HCT116 (cell line): Measurements from ENCODE around the gene PTPN2. TPM values are rescaled to one million over a fixed set of nuclear protein-coding genes. Genes with fewer than 3 reads are reported as not detected.

ENCODE experiments used
- ATAC-seq: fragments of 200-7000 bp; cut with Tn5 transposase; 2 replicates; pipeline ENCODE4 v1.9.1; 2020; ENCODE audit warnings: mild to moderate bottlenecking, moderate library complexity
- BruUV-seq: library from RNA; stranded (reverse); fragments of 400-500 nt; replicated peaks from 2 replicates; lab custom pipeline; 2021; lab: Mats Ljungman, UMichigan
- CTCF ChIA-PET: fragments of 300-600 bp; sonication (Branson Sonifier 250); formaldehyde crosslinking; loops from one replicate; lab custom pipeline; 2021; ENCODE audit warnings: antibody characterized with exemption; lab: Charles Lee
- POLR2A ChIA-PET: fragments of 300-600, 350-600 bp; sonication (Branson Sonifier 250); formaldehyde crosslinking; loops from one replicate; lab custom pipeline; 2021; ENCODE audit warnings: antibody characterized with exemption; lab: Charles Lee
- RAD21 ChIA-PET, 2 experiments: fragments of 300-600 bp; sonication (Branson Sonifier 250); formaldehyde crosslinking; loops; one replicate each; lab custom pipeline; 2023; ENCODE audit warnings: low total read pairs in 2 of 2; ENCODE audit not compliant: uncharacterized antibody in 2 of 2, unreplicated experiment in 2 of 2, low non-redundant PET in 1 of 2; lab: Charles Lee
- DNase-seq: peaks from one replicate; pipeline ENCODE4 v3.0.0-alpha.2; 2010; ENCODE audit warnings: low read depth, low spot score
- H2AFZ ChIP-seq: fragments of 200-600 bp; shearing (Covaris generic), sonication (generic); 2 replicates; pipeline ENCODE4 v1.6.1; 2017; ENCODE audit warnings: low read depth, mixed run types, mixed read lengths, antibody characterized with exemption, low read length; ENCODE audit not compliant: poor library complexity, severe bottlenecking
- H3K27ac ChIP-seq: 2 replicates; pipeline ENCODE4 v1.5.1; 2012; ENCODE audit warnings: low read depth, low read length
- H3K27me3 ChIP-seq: fragments of 200-600 bp; sonication (generic); 2 replicates; pipeline ENCODE4 v1.6.1; 2016; ENCODE audit warnings: mixed run types, low read length, mixed read lengths; ENCODE audit not compliant: insufficient read depth
- H3K36me3 ChIP-seq, 2 experiments: fragments of 200-500 bp in 1 of 2; fragments of 200-600 bp in 1 of 2; sonication (Bioruptor generic) in 1 of 2; sonication (generic) in 1 of 2; 2 replicates each; pipeline versions ENCODE4 v1.5.1 to v1.6.1; 2014 to 2016; ENCODE audit warnings: low read length in 2 of 2, inconsistent platforms in 1 of 2, mixed read lengths in 1 of 2, mixed run types in 1 of 2; ENCODE audit not compliant: insufficient read depth in 2 of 2, control insufficient read depth in 1 of 2
- H3K4me1 ChIP-seq, 2 experiments: fragments of 200-600 bp in 1 of 2; sonication (generic) in 1 of 2; 2 replicates each; pipeline versions ENCODE4 v1.5.1 to v1.6.1; 2012 to 2017; ENCODE audit warnings: low read length in 2 of 2, inconsistent platforms in 1 of 2, mild to moderate bottlenecking in 1 of 2, mixed read lengths in 1 of 2, mixed run types in 1 of 2, moderate library complexity in 1 of 2; ENCODE audit not compliant: insufficient read depth in 2 of 2, control insufficient read depth in 1 of 2
- H3K4me2 ChIP-seq: fragments of 200-600 bp; sonication (generic); 2 replicates; pipeline ENCODE4 v1.6.1; 2017; ENCODE audit warnings: mixed run types, low read length, mixed read lengths
- H3K4me3 ChIP-seq, 2 experiments: fragments of 200-600 bp in 1 of 2; sonication (generic) in 1 of 2; replicated peaks in 1 of 2; 2 replicates each; pipeline ENCODE4 v1.5.1; 2011 to 2016; ENCODE audit warnings: low read length in 2 of 2, control low read depth in 1 of 2, low read depth in 1 of 2, mild to moderate bottlenecking in 1 of 2, mixed read lengths in 1 of 2, mixed run types in 1 of 2
- H3K79me2 ChIP-seq: fragments of 200-600 bp; sonication (generic); 2 replicates; pipeline ENCODE4 v1.6.1; 2017; ENCODE audit warnings: mild to moderate bottlenecking, mixed run types, low read length, moderate library complexity, mixed read lengths; ENCODE audit not compliant: insufficient read depth
- H3K9ac ChIP-seq: fragments of 200-600 bp; sonication (generic); 2 replicates; pipeline ENCODE4 v1.6.1; 2016; ENCODE audit warnings: low read length, mixed read lengths
- H3K9me2 ChIP-seq: fragments of 200-600 bp; sonication (generic), shearing (Covaris generic); 2 replicates; pipeline ENCODE4 v1.6.1; 2017; ENCODE audit warnings: mixed run types, mild to moderate bottlenecking, moderate library complexity; ENCODE audit not compliant: insufficient read depth
- H3K9me3 ChIP-seq, 2 experiments: fragments of 200-500 bp in 1 of 2; fragments of 200-600 bp in 1 of 2; sonication (Bioruptor generic) in 1 of 2; sonication (generic) in 1 of 2; 2 replicates each; pipeline ENCODE4 v1.6.1; 2014 to 2017; ENCODE audit warnings: low read length in 2 of 2, mixed read lengths in 2 of 2, inconsistent platforms in 1 of 2, low read depth in 1 of 2, mild to moderate bottlenecking in 1 of 2, mixed run types in 1 of 2, moderate library complexity in 1 of 2; ENCODE audit not compliant: control insufficient read depth in 1 of 2, insufficient read depth in 1 of 2
- H4K20me1 ChIP-seq: fragments of 200-600 bp; sonication (generic), shearing (Covaris generic); 2 replicates; pipeline ENCODE4 v1.6.1; 2017; ENCODE audit warnings: mixed run types, mild to moderate bottlenecking, moderate library complexity; ENCODE audit not compliant: insufficient read depth
- CEBPB ChIP-seq: IDR thresholded peaks from 2 replicates; pipeline ENCODE4 v1.6.1; 2012; ENCODE audit warnings: low read depth
- CTCF ChIP-seq, 3 experiments: fragments of 200-600 bp in 1 of 3; sonication (generic) in 1 of 3; IDR thresholded peaks in 2 of 3; conservative IDR thresholded peaks in 1 of 3; 2 replicates each; pipeline ENCODE4 v1.5.1; 2012 to 2017; ENCODE audit warnings: low read depth in 2 of 3, low read length in 2 of 3, antibody characterized with exemption in 1 of 3, borderline replicate concordance in 1 of 3, control low read depth in 1 of 3, mild to moderate bottlenecking in 1 of 3, mixed read lengths in 1 of 3, mixed run types in 1 of 3, moderate library complexity in 1 of 3; ENCODE audit not compliant: insufficient read depth in 1 of 3
- EZH2 ChIP-seq: fragments of 200-600 bp; sonication (generic); IDR thresholded peaks from 2 replicates; pipeline ENCODE4 v1.6.1; 2017; ENCODE audit warnings: antibody characterized with exemption, mixed run types
- FOSL1 ChIP-seq: IDR thresholded peaks from 2 replicates; pipeline ENCODE4 v1.6.1; 2012; ENCODE audit warnings: low read depth
- MAX ChIP-seq: IDR thresholded peaks from 2 replicates; pipeline ENCODE4 v1.6.1; 2012
- POLR2AphosphoS5 ChIP-seq: IDR thresholded peaks from 2 replicates; pipeline ENCODE4 v1.6.1; 2011; ENCODE audit warnings: mild to moderate bottlenecking, low read depth, low read length, moderate library complexity
- SIN3A ChIP-seq: IDR thresholded peaks from 2 replicates; pipeline ENCODE4 v1.6.1; 2012; ENCODE audit warnings: low read depth
- SP1 ChIP-seq: IDR thresholded peaks from 2 replicates; pipeline ENCODE4 v1.6.1; 2012; ENCODE audit warnings: low read depth
- SRF ChIP-seq: IDR thresholded peaks from 2 replicates; pipeline ENCODE4 v1.6.1; 2012; ENCODE audit warnings: low read depth
- TCF7L2 ChIP-seq: IDR thresholded peaks from 2 replicates; pipeline ENCODE4 v1.7.0; 2011; ENCODE audit warnings: borderline replicate concordance, inconsistent platforms; ENCODE audit not compliant: insufficient read depth, insufficient read length; ENCODE audit errors: extremely low read depth
- ZFX ChIP-seq: fragments of 450-650 bp; IDR thresholded peaks from 2 replicates; pipeline ENCODE4 v1.6.1; 2017
- ZNF274 ChIP-seq: fragments of 200-500 bp; sonication (Bioruptor generic); IDR thresholded peaks from 2 replicates; pipeline ENCODE4 v1.6.1; 2014; ENCODE audit warnings: mild to moderate bottlenecking, low read depth, low read length, inconsistent platforms
- intact Hi-C: fragments of 100-400 bp; cut with micrococcal nuclease; formaldehyde crosslinking; loops from 2 replicates; pipeline ENCODE4 v1.10.0; 2022
- total RNA-seq: library from RNA; stranded (reverse); gene quantifications from one replicate; pipeline ENCODE4 v1.2.1, GENCODE V29; 2021; ENCODE audit not compliant: unreplicated experiment
- TF ChIP-seq, protein P1 (sequence below): IDR thresholded peaks from 2 replicates; pipeline ENCODE4 v1.6.1; 2012

The PTPN2 gene
- total RNA-seq, 1 experiment from 2014 or later: 50.3 TPM

GRCh38 chr18:12885500-12885899, 1.5 kb upstream of the PTPN2 start:
- Histone ChIP-seq H3K27ac (no peak overlapping the region), H3K4me3 (no peak overlapping the region), H3K9ac (no peak overlapping the region), H3K9me3 (no peaks in the 10 kb centered on the region), H3K36me3 (no peaks in the 10 kb centered on the region), H4K20me1 (no peaks in the 10 kb centered on the region), H2AFZ (no peak overlapping the region), H3K4me2 (peak overlapping the region; percentile 97; the same call in 1 of the 2 replicates), H3K4me1 (peaks cover 3 to 9% of the 10 kb centered on the region in 2 experiments), H3K27me3 (no peaks in the 10 kb centered on the region), H3K79me2 (peaks cover 31% of the 10 kb centered on the region), H3K9me2 (no peaks in the 10 kb centered on the region)
- POLR2A ChIA-PET: no interaction called here
- RAD21 ChIA-PET: no interaction called here
- DNase-seq (no peak), ATAC-seq (no peak)
- TF ChIP-seq CEBPB (no peak), MAX (no peak), CTCF (IDR thresholded peaks at IDR 0.05 in 2 of 3, conservative IDR thresholded peaks at IDR 0.05 in 1 of 3; ENCODE audit: borderline replicate concordance in 1 of 3, insufficient read depth in 1 of 3, low read depth in 2 of 3, low read length in 2 of 3) (no peak), TCF7L2 (no peak), ZNF274 (no peak), EZH2 (no peak), SP1 (no peak), SIN3A (no peak), POLR2AphosphoS5 (no peak), FOSL1 (no peak), SRF (no peak), ZFX (no peak)
- TF ChIP-seq, protein P1, sequence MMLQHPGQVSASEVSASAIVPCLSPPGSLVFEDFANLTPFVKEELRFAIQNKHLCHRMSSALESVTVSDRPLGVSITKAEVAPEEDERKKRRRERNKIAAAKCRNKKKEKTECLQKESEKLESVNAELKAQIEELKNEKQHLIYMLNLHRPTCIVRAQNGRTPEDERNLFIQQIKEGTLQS: no peak
- CTCF ChIA-PET: interaction anchor here (1.0 kb wide), 2 partner anchors 10 to 147 kb away, joined by 3 read pairs; no protein-coding TSS in a partner anchor
- intact Hi-C loops: no loop called here
- BruUV-seq: no TSS peak
